PC-3 (cell line): ENCODE data around the gene APPBP2. TPM values are rescaled to one million over a fixed set of nuclear protein-coding genes. Genes with fewer than 3 reads are reported as not detected.
"Not testable (repeated sequence)": the region's sequence is repeated elsewhere in the genome, so short reads cannot be mapped to it uniquely, and the experiment has no call there.

Experiments
- ATAC-seq: fragments of 200-7000 bp; cut with Tn5 transposase; 2 replicates; pipeline ENCODE4 v1.9.1; 2020; ENCODE audit warnings: mild to moderate bottlenecking, moderate library complexity
- BruUV-seq: library from RNA; stranded (reverse); fragments of 400-500 nt; replicated peaks from 2 replicates; lab custom pipeline; 2021; lab: Mats Ljungman, UMichigan
- CTCF ChIA-PET: fragments of 300-600 bp; sonication (Branson Sonifier 250); formaldehyde crosslinking; loops from one replicate; lab custom pipeline; 2022; ENCODE audit warnings: antibody characterized with exemption; lab: Charles Lee
- POLR2A ChIA-PET: fragments of 300-600 bp; sonication (Branson Sonifier 250); formaldehyde crosslinking; loops from one replicate; lab custom pipeline; 2022; ENCODE audit warnings: antibody characterized with exemption; ENCODE audit not compliant: unreplicated experiment; lab: Charles Lee
- DNase-seq: peaks from one replicate; pipeline ENCODE4 v3.0.0-alpha.2; 2015
- H2AFZ ChIP-seq: fragments of 300-600 bp; sonication (generic); 2 replicates; pipeline ENCODE4 v1.6.0; 2016; ENCODE audit warnings: antibody characterized with exemption, low read length
- H3F3A ChIP-seq: fragments of 300-600 bp; sonication (generic); one replicate; pipeline ENCODE4 v1.6.0; 2017; ENCODE audit warnings: antibody characterized with exemption, low read length, control low read depth, mild to moderate bottlenecking; ENCODE audit not compliant: unreplicated experiment
- H3K27ac ChIP-seq: fragments of 300-600 bp; sonication (generic); 2 replicates; pipeline ENCODE4 v1.5.1; 2016; ENCODE audit warnings: mild to moderate bottlenecking, low read length
- H3K27me3 ChIP-seq: fragments of 300-600 bp; sonication (generic); 2 replicates; pipeline ENCODE4 v1.6.1; 2016; ENCODE audit warnings: low read length, mixed read lengths
- H3K36me3 ChIP-seq: fragments of 300-600 bp; sonication (generic); 2 replicates; pipeline ENCODE4 v1.6.1; 2016; ENCODE audit warnings: low read depth, mixed run types, low read length, mixed read lengths
- H3K4me1 ChIP-seq: fragments of 300-600 bp; sonication (generic); 2 replicates; pipeline ENCODE4 v1.5.1; 2016; ENCODE audit warnings: low read length; ENCODE audit not compliant: insufficient read depth
- H3K4me2 ChIP-seq: fragments of 300-600 bp; sonication (generic); 2 replicates; pipeline ENCODE4 v1.6.0; 2016; ENCODE audit warnings: low read length
- H3K4me3 ChIP-seq: fragments of 300-600 bp; sonication (generic); 2 replicates; pipeline ENCODE4 v1.5.1; 2016; ENCODE audit warnings: mild to moderate bottlenecking, low read length, mixed read lengths
- H3K79me2 ChIP-seq: fragments of 300-600 bp; sonication (generic); 2 replicates; pipeline ENCODE4 v1.6.1; 2017; ENCODE audit warnings: low read length, mixed read lengths
- H3K9ac ChIP-seq: fragments of 300-600 bp; sonication (generic); 2 replicates; pipeline ENCODE4 v1.6.0; 2016; ENCODE audit warnings: mild to moderate bottlenecking, low read length
- H3K9me2 ChIP-seq: fragments of 300-600 bp; sonication (generic); replicated peaks from 2 replicates; pipeline ENCODE4 v1.6.1; 2016; ENCODE audit warnings: mixed run types, low read length, mixed read lengths
- H3K9me3 ChIP-seq: fragments of 300-600 bp; sonication (generic); 2 replicates; pipeline ENCODE4 v1.6.1; 2016; ENCODE audit warnings: low read length, mixed read lengths
- H4K20me1 ChIP-seq: fragments of 300-600 bp; sonication (generic); 2 replicates; pipeline ENCODE4 v1.6.1; 2016; ENCODE audit warnings: low read length, mixed read lengths
- EZH2 ChIP-seq: fragments of 300-600 bp; sonication (generic); IDR thresholded peaks from one replicate; pipeline ENCODE4 v1.6.1; 2017; ENCODE audit warnings: antibody characterized with exemption, mild to moderate bottlenecking, low read length; ENCODE audit not compliant: unreplicated experiment
- EZH2phosphoT487 ChIP-seq: fragments of 300-600 bp; sonication (generic); IDR thresholded peaks from 2 replicates; pipeline ENCODE4 v1.6.1; 2018; ENCODE audit warnings: mild to moderate bottlenecking, antibody characterized with exemption, low read length, borderline replicate concordance
- intact Hi-C: fragments of 100-400 bp; cut with micrococcal nuclease; formaldehyde crosslinking; loops from 2 replicates; pipeline ENCODE4 v1.9.0; 2023
- total RNA-seq: library from RNA; depleted of rRNA; stranded (reverse); fragments of >200 nt; gene quantifications from 2 replicates; pipeline ENCODE4 v1.2.3, GENCODE V29; 2014
- TF ChIP-seq, protein P1 (sequence below): fragments of 300-600 bp; sonication (generic); conservative IDR thresholded peaks from 2 replicates; pipeline ENCODE4 v1.5.1; 2017; ENCODE audit warnings: antibody characterized with exemption, low read depth, mild to moderate bottlenecking, low read length

APPBP2 gene
- total RNA-seq, 1 experiment from 2014 or later: 17.1 TPM

DNA sequence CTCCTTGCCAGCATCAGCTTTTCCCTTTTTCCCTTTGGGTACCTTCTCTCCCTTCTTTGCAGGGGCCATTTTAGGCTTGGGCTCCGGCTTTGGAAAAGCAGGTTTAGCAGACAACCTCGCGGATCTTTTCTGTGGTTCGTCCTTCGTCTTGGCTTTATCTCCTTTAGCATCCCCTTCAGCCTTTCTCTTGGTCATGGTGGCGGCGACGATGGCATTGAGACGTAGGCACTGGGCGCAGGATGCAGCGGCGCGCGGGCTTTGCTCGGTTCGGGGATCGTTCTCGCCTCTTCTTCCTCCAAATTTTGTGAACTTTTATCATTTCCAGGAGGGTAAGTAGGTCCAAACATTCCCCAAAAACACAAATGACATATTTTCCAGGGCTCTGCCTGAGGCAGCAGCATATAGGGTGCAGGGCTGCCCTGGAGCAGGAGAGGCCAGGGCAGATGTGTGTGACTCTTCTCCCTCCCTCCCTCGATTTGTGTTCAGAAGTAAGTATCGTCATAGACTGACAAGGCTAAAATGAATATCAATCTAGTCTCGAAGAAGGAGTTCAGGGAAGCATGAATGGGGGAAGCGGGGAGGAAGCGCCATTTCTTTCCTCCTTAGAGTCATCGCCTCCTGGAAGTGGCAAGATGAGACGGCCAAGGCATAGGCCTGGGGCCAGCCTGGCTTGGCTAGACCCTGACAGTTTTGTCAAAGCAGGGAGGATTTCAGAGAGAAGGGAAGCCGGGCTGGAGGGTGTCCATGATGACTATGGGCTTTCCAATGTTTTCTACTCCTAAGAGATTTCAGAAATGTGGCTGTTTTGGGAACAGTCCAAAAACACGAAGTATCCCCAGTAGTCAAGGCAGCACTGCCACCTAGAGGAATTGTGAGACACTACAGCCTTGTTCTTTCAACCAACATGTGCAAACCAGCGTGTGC, 90.5 kb downstream of the APPBP2 start:
- H3K27me3 ChIP-seq: no peaks in the 10 kb centered on the region
- no peaks in the 10 kb centered on the region for H3K9me2 ChIP-seq
- peak overlapping the region; percentile 17; the same call in 1 of the 2 replicates for H3K4me3 ChIP-seq
- H3K9me3 ChIP-seq: peaks cover 3% of the 10 kb centered on the region; the same call in 1 of the 2 replicates
- no TSS peak for BruUV-seq
- H3K4me2 ChIP-seq: peak overlapping the region; percentile 58
- H4K20me1 ChIP-seq: no peaks in the 10 kb centered on the region
- ATAC-seq (peak; percentile 68), DNase-seq (peak; percentile 98)
- no peak overlapping the region for H3K27ac ChIP-seq
- no peaks in the 10 kb centered on the region; the same call in 1 of the 2 replicates for H3K36me3 ChIP-seq
- TF ChIP-seq, protein P1, sequence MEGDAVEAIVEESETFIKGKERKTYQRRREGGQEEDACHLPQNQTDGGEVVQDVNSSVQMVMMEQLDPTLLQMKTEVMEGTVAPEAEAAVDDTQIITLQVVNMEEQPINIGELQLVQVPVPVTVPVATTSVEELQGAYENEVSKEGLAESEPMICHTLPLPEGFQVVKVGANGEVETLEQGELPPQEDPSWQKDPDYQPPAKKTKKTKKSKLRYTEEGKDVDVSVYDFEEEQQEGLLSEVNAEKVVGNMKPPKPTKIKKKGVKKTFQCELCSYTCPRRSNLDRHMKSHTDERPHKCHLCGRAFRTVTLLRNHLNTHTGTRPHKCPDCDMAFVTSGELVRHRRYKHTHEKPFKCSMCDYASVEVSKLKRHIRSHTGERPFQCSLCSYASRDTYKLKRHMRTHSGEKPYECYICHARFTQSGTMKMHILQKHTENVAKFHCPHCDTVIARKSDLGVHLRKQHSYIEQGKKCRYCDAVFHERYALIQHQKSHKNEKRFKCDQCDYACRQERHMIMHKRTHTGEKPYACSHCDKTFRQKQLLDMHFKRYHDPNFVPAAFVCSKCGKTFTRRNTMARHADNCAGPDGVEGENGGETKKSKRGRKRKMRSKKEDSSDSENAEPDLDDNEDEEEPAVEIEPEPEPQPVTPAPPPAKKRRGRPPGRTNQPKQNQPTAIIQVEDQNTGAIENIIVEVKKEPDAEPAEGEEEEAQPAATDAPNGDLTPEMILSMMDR: peak; percentile 98
- TF ChIP-seq EZH2: no peak
- TF ChIP-seq EZH2phosphoT487: no peak
- H3K4me1 ChIP-seq: peaks cover 7% of the 10 kb centered on the region
- H2AFZ ChIP-seq: peak overlapping the region; percentile 87
- intact Hi-C loops: loop anchor here (1.0 to 5.0 kb wide), 4 partner anchors 120 to 292 kb away; no protein-coding TSS in a partner anchor
- no peaks in the 10 kb centered on the region for H3F3A ChIP-seq
- ChIA-PET POLR2A (interaction anchor here (0.7 kb wide), 1 partner anchor 34 kb away, joined by 8 read pairs; no protein-coding TSS in a partner anchor), CTCF (no interaction called here)
- no peaks in the 10 kb centered on the region for H3K79me2 ChIP-seq
- H3K9ac ChIP-seq: peak overlapping the region; percentile 33; the same call in 1 of the 2 replicates

GRCh38 chr17:60433021-60433997, 92.7 kb downstream of the APPBP2 start:
- BruUV-seq, H3K9me2 ChIP-seq, H3K36me3 ChIP-seq, H3K4me3 ChIP-seq, H3K9ac ChIP-seq, DNase-seq, POLR2A ChIA-PET, H3K27ac ChIP-seq, H3K4me2 ChIP-seq, intact Hi-C loops, H4K20me1 ChIP-seq, H3K9me3 ChIP-seq, H3K4me1 ChIP-seq, H3K79me2 ChIP-seq, H3K27me3 ChIP-seq, H2AFZ ChIP-seq, H3F3A ChIP-seq, ATAC-seq: not testable (repeated sequence)
- CTCF ChIA-PET: interaction anchor here (0.5 kb wide), 1 partner anchor 117 kb away, joined by 3 read pairs; no protein-coding TSS in a partner anchor

- CTCF ChIA-PET, H3K4me1 ChIP-seq, H4K20me1 ChIP-seq, H3K9me2 ChIP-seq, H3K27ac ChIP-seq, POLR2A ChIA-PET, H3K4me2 ChIP-seq, intact Hi-C loops, H2AFZ ChIP-seq, H3F3A ChIP-seq, H3K9ac ChIP-seq, DNase-seq, ATAC-seq, H3K27me3 ChIP-seq, H3K4me3 ChIP-seq, BruUV-seq, H3K79me2 ChIP-seq, H3K36me3 ChIP-seq, H3K9me3 ChIP-seq: not testable (repeated sequence)
Observed at GRCh38 chr17:60430561-60430960, 95.5 kb downstream of the APPBP2 start.

DNA sequence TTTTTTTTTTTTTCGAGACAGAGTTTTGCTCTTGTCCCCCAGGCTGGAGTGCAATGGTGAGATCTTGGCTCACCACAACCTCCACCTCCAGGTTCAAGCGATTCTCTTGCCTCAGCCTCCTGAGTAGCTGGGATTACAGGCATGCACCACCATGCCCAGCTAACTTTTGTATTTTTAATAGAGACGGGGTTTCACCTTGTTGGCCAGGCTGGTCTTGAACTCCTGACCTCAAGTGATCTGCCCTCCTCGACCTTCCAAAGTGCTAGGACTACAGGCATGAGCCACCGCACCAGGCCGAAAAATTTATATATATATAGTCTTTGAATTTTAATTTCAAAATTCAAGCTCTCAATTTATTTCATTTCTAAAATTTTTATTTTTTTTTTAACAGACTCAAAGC, 97.6 kb downstream of the APPBP2 start:
- H2AFZ ChIP-seq, H3K9ac ChIP-seq, H3K4me2 ChIP-seq, ATAC-seq, BruUV-seq, H3K9me2 ChIP-seq, H3K4me3 ChIP-seq, H3F3A ChIP-seq, H3K4me1 ChIP-seq, H3K36me3 ChIP-seq, DNase-seq, H3K79me2 ChIP-seq, H3K27me3 ChIP-seq, H3K9me3 ChIP-seq, intact Hi-C loops, H4K20me1 ChIP-seq, H3K27ac ChIP-seq: not testable (repeated sequence)
- POLR2A ChIA-PET: interaction anchor here (0.7 kb wide), 1 partner anchor 367 kb away, joined by 9 read pairs; no protein-coding TSS in a partner anchor
- CTCF ChIA-PET: interaction anchor here (0.6 kb wide), 3 partner anchors 23 to 37 kb away, joined by 3 to 8 read pairs (median 3); partner anchors contain the start of gene USP32
